ENCODE results near the gene SELPLG. TPM values are rescaled to one million over a fixed set of nuclear protein-coding genes. Genes with fewer than 3 reads are reported as not detected.

The SELPLG gene
- total RNA-seq, 4 donors from 2014 or later, result 0.19 to 5.0 (median 2.6) TPM

Small RNAs within 50 kb of the gene (microRNA-seq; reads per million reads assigned to microRNA genes)
- 0 reads per million in 2 donors for gene MIR4496 (ENCODE audit: borderline replicate concordance in 2 of 2)

Other genes with a start within 250 kb of the SELPLG start
- 1 to 10 TPM; 3.1 to 4.6 (median 3.6) TPM for gene FICD, start 118.6 kb downstream of the SELPLG start, total RNA-seq
- gene SART3, start 72.7 kb downstream of the SELPLG start, total RNA-seq, result 10 to 100 TPM; 38.1 to 52.6 (median 51.3) TPM
- 100 to 1,000 TPM; 232 to 337 (median 249) TPM for gene ISCU, start 71.3 kb downstream of the SELPLG start, total RNA-seq
- gene TMEM119, start 35.8 kb downstream of the SELPLG start, total RNA-seq, result under 1 TPM in 1 of 4 donors, not detected in 3; 0.85 TPM
- gene CORO1C, start 97.6 kb upstream of the SELPLG start, total RNA-seq, result 10 to 100 TPM; 24.7 to 47.6 (median 30.9) TPM
- 10 to 100 TPM; 19.6 to 33.6 (median 22.8) TPM for gene SSH1, start 223.7 kb upstream of the SELPLG start, total RNA-seq
- not detected for gene DAO, start 246.2 kb upstream of the SELPLG start, total RNA-seq